OCI-LY3 (cell line): ENCODE data around the gene C1QTNF5.

Source experiments
- EZH2phosphoT487 ChIP-seq: fragments of 200-600 bp; shearing (Covaris generic); IDR thresholded peaks from 2 replicates; pipeline ENCODE4 v1.6.1; 2018; ENCODE audit warnings: antibody characterized with exemption, mixed run types, low read depth
- TF ChIP-seq, protein P1 (sequence below): fragments of 200-600, 300-600 bp; sonication (generic); IDR thresholded peaks from 2 replicates; pipeline ENCODE4 v1.5.1; 2014; ENCODE audit warnings: antibody characterized with exemption, low read length, low read depth

DNA sequence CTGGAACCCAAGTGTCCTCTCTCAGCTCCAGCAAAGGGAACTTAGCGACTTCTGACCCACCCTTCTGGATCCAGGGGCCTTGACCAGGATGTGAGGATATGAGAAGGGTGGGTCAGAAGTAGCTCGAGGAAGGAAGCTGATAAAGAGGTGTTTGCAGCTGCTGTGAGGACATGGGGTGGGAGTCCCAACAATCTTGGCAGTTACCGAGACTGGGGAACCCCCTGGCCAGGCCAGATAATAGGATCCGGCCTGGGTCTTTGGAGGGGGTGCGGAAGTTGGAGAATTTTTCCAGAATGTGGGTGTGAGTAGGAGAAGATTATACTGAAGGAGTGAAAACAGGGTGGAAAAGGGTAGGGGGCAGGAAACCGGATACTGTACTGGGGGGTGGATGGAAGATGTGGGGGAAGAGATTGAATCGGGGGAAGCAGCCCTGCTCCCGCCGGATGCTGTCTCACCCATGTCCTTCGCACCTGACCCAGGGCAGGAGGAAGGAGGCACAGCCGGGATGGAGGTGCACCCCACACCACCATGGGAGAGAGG lies 20.9 kb downstream of the C1QTNF5 start:
- TF ChIP-seq, protein P1, sequence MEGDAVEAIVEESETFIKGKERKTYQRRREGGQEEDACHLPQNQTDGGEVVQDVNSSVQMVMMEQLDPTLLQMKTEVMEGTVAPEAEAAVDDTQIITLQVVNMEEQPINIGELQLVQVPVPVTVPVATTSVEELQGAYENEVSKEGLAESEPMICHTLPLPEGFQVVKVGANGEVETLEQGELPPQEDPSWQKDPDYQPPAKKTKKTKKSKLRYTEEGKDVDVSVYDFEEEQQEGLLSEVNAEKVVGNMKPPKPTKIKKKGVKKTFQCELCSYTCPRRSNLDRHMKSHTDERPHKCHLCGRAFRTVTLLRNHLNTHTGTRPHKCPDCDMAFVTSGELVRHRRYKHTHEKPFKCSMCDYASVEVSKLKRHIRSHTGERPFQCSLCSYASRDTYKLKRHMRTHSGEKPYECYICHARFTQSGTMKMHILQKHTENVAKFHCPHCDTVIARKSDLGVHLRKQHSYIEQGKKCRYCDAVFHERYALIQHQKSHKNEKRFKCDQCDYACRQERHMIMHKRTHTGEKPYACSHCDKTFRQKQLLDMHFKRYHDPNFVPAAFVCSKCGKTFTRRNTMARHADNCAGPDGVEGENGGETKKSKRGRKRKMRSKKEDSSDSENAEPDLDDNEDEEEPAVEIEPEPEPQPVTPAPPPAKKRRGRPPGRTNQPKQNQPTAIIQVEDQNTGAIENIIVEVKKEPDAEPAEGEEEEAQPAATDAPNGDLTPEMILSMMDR, result no peak
- TF ChIP-seq EZH2phosphoT487, result no peak
